Activated T-cell treated with anti-CD3 and anti-CD28 coated beads for 48 hours (primary cell): ENCODE data around the gene DPAGT1.
"Not testable (repeated sequence)": the region's sequence is repeated elsewhere in the genome, so short reads cannot be mapped to it uniquely, and the experiment has no call there.

ENCODE experiments used
- DNase-seq: peaks from one replicate; pipeline ENCODE4 v3.0.0-alpha.2; 2020; ENCODE audit warnings: low read depth

Gene DPAGT1

GRCh38 chr11:119115484-119116234 is 14.0 kb upstream of the DPAGT1 start:
- DNase-seq = no peak

GRCh38 chr11:119114351-119114750 is 12.7 kb upstream of the DPAGT1 start:
- no peak for DNase-seq

GRCh38 chr11:119113716-119114115 is 12.1 kb upstream of the DPAGT1 start:
- no peak for DNase-seq

GRCh38 chr11:119112314-119113020 is 10.8 kb upstream of the DPAGT1 start:
- no peak for DNase-seq

GRCh38 chr11:119111361-119111925 is 9.8 kb upstream of the DPAGT1 start:
- DNase-seq = no peak

- DNase-seq = no peak
Observed at GRCh38 chr11:119110439-119110838, 8.8 kb upstream of the DPAGT1 start.

GRCh38 chr11:119109843-119110242 is 8.2 kb upstream of the DPAGT1 start:
- DNase-seq = no peak

GRCh38 chr11:119108857-119109221 is 7.2 kb upstream of the DPAGT1 start:
- no peak for DNase-seq

- DNase-seq = no peak
Observed at GRCh38 chr11:119108146-119108856, 6.6 kb upstream of the DPAGT1 start.

- DNase-seq = no peak
Observed at GRCh38 chr11:119107538-119108145, 6.0 kb upstream of the DPAGT1 start.

GRCh38 chr11:119106564-119107537 is 5.2 kb upstream of the DPAGT1 start, which contains the start of gene C2CD2L:
Gene C2CD2L (plus strand): TSS chr11:119107344. CDS start chr11:119107742, 398 bp downstream.
- peak; percentile 91 for DNase-seq

GRCh38 chr11:119103793-119104192 is 2.1 kb upstream of the DPAGT1 start:
- no peak for DNase-seq

GRCh38 chr11:119103161-119103664 is 1.6 kb upstream of the DPAGT1 start:
- DNase-seq = not testable (repeated sequence)

- no peak for DNase-seq
Observed at GRCh38 chr11:119100994-119101758, 477 bp downstream of the DPAGT1 start.

- no peak for DNase-seq
Observed at GRCh38 chr11:119100246-119100970, 1.2 kb downstream of the DPAGT1 start.

GRCh38 chr11:119099711-119100110 is 1.9 kb downstream of the DPAGT1 start:
- no peak for DNase-seq

GRCh38 chr11:119095066-119095880 is 6.4 kb downstream of the DPAGT1 start:
- DNase-seq = peak; percentile 98

GRCh38 chr11:119094816-119095065 is 6.9 kb downstream of the DPAGT1 start:
- no peak for DNase-seq
